ENCODE results near the gene G6PC3.

GRCh38 chr17:44043272-44043696 lies 27.3 kb upstream of the G6PC3 start:
- TF ChIP-seq, protein P1, sequence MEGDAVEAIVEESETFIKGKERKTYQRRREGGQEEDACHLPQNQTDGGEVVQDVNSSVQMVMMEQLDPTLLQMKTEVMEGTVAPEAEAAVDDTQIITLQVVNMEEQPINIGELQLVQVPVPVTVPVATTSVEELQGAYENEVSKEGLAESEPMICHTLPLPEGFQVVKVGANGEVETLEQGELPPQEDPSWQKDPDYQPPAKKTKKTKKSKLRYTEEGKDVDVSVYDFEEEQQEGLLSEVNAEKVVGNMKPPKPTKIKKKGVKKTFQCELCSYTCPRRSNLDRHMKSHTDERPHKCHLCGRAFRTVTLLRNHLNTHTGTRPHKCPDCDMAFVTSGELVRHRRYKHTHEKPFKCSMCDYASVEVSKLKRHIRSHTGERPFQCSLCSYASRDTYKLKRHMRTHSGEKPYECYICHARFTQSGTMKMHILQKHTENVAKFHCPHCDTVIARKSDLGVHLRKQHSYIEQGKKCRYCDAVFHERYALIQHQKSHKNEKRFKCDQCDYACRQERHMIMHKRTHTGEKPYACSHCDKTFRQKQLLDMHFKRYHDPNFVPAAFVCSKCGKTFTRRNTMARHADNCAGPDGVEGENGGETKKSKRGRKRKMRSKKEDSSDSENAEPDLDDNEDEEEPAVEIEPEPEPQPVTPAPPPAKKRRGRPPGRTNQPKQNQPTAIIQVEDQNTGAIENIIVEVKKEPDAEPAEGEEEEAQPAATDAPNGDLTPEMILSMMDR (IDR thresholded peaks at IDR 0.05): no peak
- no peak for TF ChIP-seq POLR2A (IDR thresholded peaks at IDR 0.05)
